DOHH2 (cell line): ENCODE results near the gene NT5C3B.

Source experiments
- CTCF ChIP-seq: fragments of 200-600 bp; sonication (generic); IDR thresholded peaks from one replicate; pipeline ENCODE4 v1.5.1; 2014; ENCODE audit warnings: antibody characterized with exemption, mild to moderate bottlenecking, low read depth, low read length; ENCODE audit not compliant: poor library complexity, severe bottlenecking
- EZH2phosphoT487 ChIP-seq: fragments of 200-600 bp; sonication (generic); IDR thresholded peaks from 2 replicates; pipeline ENCODE4 v1.6.1; 2017; ENCODE audit warnings: borderline replicate concordance, mild to moderate bottlenecking, antibody characterized with exemption, low read length, moderate library complexity, mixed read lengths

GRCh38 chr17:41793784-41794539 is 42.1 kb downstream of the NT5C3B start:
- TF ChIP-seq CTCF = no peak
- no peak for TF ChIP-seq EZH2phosphoT487
